Neuronal stem cell (in vitro differentiated cells): ENCODE data around the gene PTPRT.
A peak's percentile ranks its signal among the peaks of the same experiment; 100 is the strongest.

Source experiments
- DNase-seq: peaks from one replicate; pipeline ENCODE4 v3.0.0-alpha.2; 2013; ENCODE audit warnings: low spot score
- H2AFZ ChIP-seq: one replicate; pipeline ENCODE4 v1.6.1; 2013; ENCODE audit warnings: mild to moderate bottlenecking, low read length, inconsistent platforms
- H2AK5ac ChIP-seq: 2 replicates; pipeline ENCODE4 v1.6.1; 2013; ENCODE audit warnings: low read depth, mild to moderate bottlenecking, inconsistent platforms, low read length, moderate library complexity, mixed read lengths
- H2BK120ac ChIP-seq: 2 replicates; pipeline ENCODE4 v1.6.1; 2013; ENCODE audit warnings: low read depth, mild to moderate bottlenecking, inconsistent platforms, low read length, moderate library complexity, mixed read lengths
- H2BK12ac ChIP-seq: one replicate; pipeline ENCODE4 v1.6.1; 2013; ENCODE audit warnings: low read length, inconsistent platforms
- H2BK15ac ChIP-seq: 2 replicates; pipeline ENCODE4 v1.6.1; 2013; ENCODE audit warnings: mild to moderate bottlenecking, low read length, inconsistent platforms, mixed read lengths
- H2BK5ac ChIP-seq: one replicate; pipeline ENCODE4 v1.6.1; 2013; ENCODE audit warnings: inconsistent platforms, mild to moderate bottlenecking, low read length, moderate library complexity
- H3K14ac ChIP-seq: one replicate; pipeline ENCODE4 v1.6.1; 2013; ENCODE audit warnings: low read length, inconsistent platforms
- H3K18ac ChIP-seq: 2 replicates; pipeline ENCODE4 v1.6.1; 2013; ENCODE audit warnings: low read length, inconsistent platforms
- H3K23ac ChIP-seq: 2 replicates; pipeline ENCODE4 v1.6.1; 2013; ENCODE audit warnings: low read depth, mild to moderate bottlenecking, mixed read lengths, low read length, inconsistent platforms; ENCODE audit not compliant: poor library complexity
- H3K27ac ChIP-seq: replicated peaks from 3 replicates; pipeline ENCODE4 v1.5.1; 2013; ENCODE audit warnings: low read length, inconsistent platforms
- H3K27me3 ChIP-seq, 3 experiments: 2 replicates each; pipeline ENCODE4 v1.6.1; 2013; ENCODE audit warnings: low read length in 3 of 3, mild to moderate bottlenecking in 2 of 3, inconsistent platforms in 1 of 3, low read depth in 1 of 3, mixed read lengths in 1 of 3, moderate library complexity in 1 of 3; ENCODE audit not compliant: control insufficient read depth in 3 of 3, insufficient read depth in 3 of 3
- H3K36me3 ChIP-seq, 2 donors: replicated peaks in 1 of 2; 2 replicates each; pipeline ENCODE4 v1.6.1; 2013; ENCODE audit warnings: low read length in 2 of 2; ENCODE audit not compliant: control insufficient read depth in 2 of 2, insufficient read depth in 2 of 2
- H3K4ac ChIP-seq: 2 replicates; pipeline ENCODE4 v1.6.1; 2013; ENCODE audit warnings: inconsistent platforms, mild to moderate bottlenecking, low read length, moderate library complexity
- H3K4me1 ChIP-seq, 2 donors: 1 replicate in 1 of 2; 2 replicates in 1 of 2; pipeline ENCODE4 v1.6.1; 2013; ENCODE audit warnings: low read length in 2 of 2, low read depth in 1 of 2; ENCODE audit not compliant: control insufficient read depth in 2 of 2, insufficient read depth in 1 of 2
- H3K4me2 ChIP-seq: one replicate; pipeline ENCODE4 v1.6.1; 2013; ENCODE audit warnings: mild to moderate bottlenecking, low read length, inconsistent platforms; ENCODE audit not compliant: insufficient read depth, poor library complexity, severe bottlenecking
- H3K4me3 ChIP-seq, 2 donors: 2 replicates each; pipeline ENCODE4 v1.5.1; 2013; ENCODE audit warnings: low read length in 2 of 2, mild to moderate bottlenecking in 2 of 2, inconsistent platforms in 1 of 2, moderate library complexity in 1 of 2
- H3K79me1 ChIP-seq: one replicate; pipeline ENCODE4 v1.6.1; 2013; ENCODE audit warnings: low read depth, mild to moderate bottlenecking, inconsistent platforms, low read length, moderate library complexity
- H3K9ac ChIP-seq: one replicate; pipeline ENCODE4 v1.6.1; 2013; ENCODE audit warnings: mild to moderate bottlenecking, low read depth, low read length, inconsistent platforms; ENCODE audit not compliant: poor library complexity
- H3K9me3 ChIP-seq, 2 donors: replicated peaks in 1 of 2; 2 replicates each; pipeline versions ENCODE3 to v1.6.1; 2013; ENCODE audit warnings: low read length in 2 of 2, mild to moderate bottlenecking in 2 of 2, inconsistent platforms in 1 of 2, low read depth in 1 of 2, mixed read lengths in 1 of 2, moderate library complexity in 1 of 2; ENCODE audit not compliant: control insufficient read depth in 2 of 2, insufficient read depth in 1 of 2
- H4K8ac ChIP-seq: one replicate; pipeline ENCODE4 v1.6.1; 2013; ENCODE audit warnings: low read depth, mild to moderate bottlenecking, inconsistent platforms, low read length, moderate library complexity
- H4K91ac ChIP-seq: one replicate; pipeline ENCODE4 v1.6.1; 2013; ENCODE audit warnings: low read length, low read depth, mild to moderate bottlenecking, inconsistent platforms; ENCODE audit not compliant: poor library complexity
- WGBS, 2 donors: extraction: QIAGEN DNeasy Blood & Tissue Kit; methylation state at CpG; one replicate each; pipeline ENCODE4 v1.1.7; 2013; ENCODE audit warnings: missing lambda C conversion rate in 2 of 2, mixed read lengths in 1 of 2; ENCODE audit not compliant: insufficient read length in 2 of 2, insufficient replicate concordance in 1 of 2; ENCODE audit errors: extremely low coverage in 2 of 2; 5-methylcytosine and 5-hydroxymethylcytosine counted together

The PTPRT gene

GRCh38 chr20:43235998-43236397, 46.3 kb upstream of the PTPRT start:
- H3K9me3 ChIP-seq: no peaks in the 10 kb centered on the region
- H2BK120ac ChIP-seq: no peak overlapping the region
- H3K4ac ChIP-seq: no peak overlapping the region
- H4K91ac ChIP-seq: no peak overlapping the region
- no peak overlapping the region for H2BK5ac ChIP-seq
- no peak overlapping the region for H3K27ac ChIP-seq
- no peaks in the 10 kb centered on the region for H3K36me3 ChIP-seq
- H2AFZ ChIP-seq: no peak overlapping the region
- H2BK12ac ChIP-seq: no peak overlapping the region
- peak overlapping the region; percentile 74 for H3K14ac ChIP-seq
- no peak overlapping the region for H2BK15ac ChIP-seq
- no peaks in the 10 kb centered on the region for H3K27me3 ChIP-seq
- H3K4me3 ChIP-seq: no peak overlapping the region
- no peak overlapping the region for H3K23ac ChIP-seq
- H3K4me2 ChIP-seq: no peak overlapping the region
- H2AK5ac ChIP-seq: no peak overlapping the region
- no CpG with 5 or more reads among the region's 2 CpGs for WGBS, 2 donors
- H3K4me1 ChIP-seq: no peaks in the 10 kb centered on the region
- DNase-seq: no peak
- no peak overlapping the region for H3K18ac ChIP-seq
- H3K79me1 ChIP-seq: no peaks in the 10 kb centered on the region
- no peak overlapping the region for H4K8ac ChIP-seq
- no peak overlapping the region for H3K9ac ChIP-seq

- Histone ChIP-seq H3K4ac (no peak overlapping the region), H3K14ac (no peak overlapping the region), H3K27me3 (no peaks in the 10 kb centered on the region), H4K91ac (no peak overlapping the region), H3K9ac (no peak overlapping the region), H3K36me3 (no peaks in the 10 kb centered on the region), H3K4me3 (no peak overlapping the region), H2AK5ac (no peak overlapping the region), H2BK12ac (no peak overlapping the region), H3K27ac (no peak overlapping the region), H2BK5ac (no peak overlapping the region), H3K9me3 (no peaks in the 10 kb centered on the region), H3K4me2 (no peak overlapping the region), H4K8ac (no peak overlapping the region), H3K23ac (no peak overlapping the region), H3K79me1 (peaks cover 2% of the 10 kb centered on the region), H3K4me1 (no peaks in the 10 kb centered on the region), H2AFZ (no peak overlapping the region), H3K18ac (no peak overlapping the region), H2BK120ac (no peak overlapping the region), H2BK15ac (no peak overlapping the region)
- no CpG with 5 or more reads among the region's 1 CpG for WGBS, 2 donors
- no peak for DNase-seq
Observed at GRCh38 chr20:43231829-43232228, 42.1 kb upstream of the PTPRT start.

- no peak overlapping the region for H3K4me2 ChIP-seq
- H3K14ac ChIP-seq: no peak overlapping the region
- no peak overlapping the region for H2BK5ac ChIP-seq
- H3K27me3 ChIP-seq: no peaks in the 10 kb centered on the region
- no peak overlapping the region for H4K8ac ChIP-seq
- no peak overlapping the region for H2BK12ac ChIP-seq
- no peaks in the 10 kb centered on the region for H3K36me3 ChIP-seq
- H2BK120ac ChIP-seq: no peak overlapping the region
- no peak overlapping the region for H3K4ac ChIP-seq
- no peak overlapping the region for H4K91ac ChIP-seq
- no peak overlapping the region for H2AK5ac ChIP-seq
- H3K18ac ChIP-seq: no peak overlapping the region
- H3K27ac ChIP-seq: no peak overlapping the region
- no peaks in the 10 kb centered on the region for H3K4me1 ChIP-seq
- no peak overlapping the region for H3K4me3 ChIP-seq
- no peaks in the 10 kb centered on the region for H3K9me3 ChIP-seq
- no peak for DNase-seq
- WGBS, 2 donors: no CpG with 5 or more reads among the region's 3 CpGs
- no peak overlapping the region for H3K23ac ChIP-seq
- H2BK15ac ChIP-seq: no peak overlapping the region
- no peak overlapping the region for H3K9ac ChIP-seq
- H2AFZ ChIP-seq: no peak overlapping the region
- H3K79me1 ChIP-seq: peaks cover 2% of the 10 kb centered on the region
Observed at GRCh38 chr20:43229696-43230095, 40.0 kb upstream of the PTPRT start.

- Histone ChIP-seq H3K9ac (no peak overlapping the region), H3K18ac (no peak overlapping the region), H3K36me3 (no peaks in the 10 kb centered on the region), H3K4me1 (no peaks in the 10 kb centered on the region), H2AFZ (no peak overlapping the region), H3K14ac (no peak overlapping the region), H2BK15ac (no peak overlapping the region), H2AK5ac (no peak overlapping the region), H3K27me3 (peaks cover 0 to 2% (median 0%) of the 10 kb centered on the region in 3 experiments), H3K4ac (no peak overlapping the region), H3K9me3 (no peaks in the 10 kb centered on the region), H2BK12ac (no peak overlapping the region), H3K79me1 (no peaks in the 10 kb centered on the region), H3K27ac (no peak overlapping the region), H2BK120ac (no peak overlapping the region), H4K91ac (no peak overlapping the region), H3K4me3 (no peak overlapping the region), H2BK5ac (no peak overlapping the region), H4K8ac (no peak overlapping the region), H3K23ac (no peak overlapping the region), H3K4me2 (no peak overlapping the region)
- DNase-seq: no peak
- no CpG with 5 or more reads among the region's 4 CpGs for WGBS, 2 donors
Observed at GRCh38 chr20:43220612-43221011, 30.9 kb upstream of the PTPRT start.
